MM.1S (cell line): Measurements from ENCODE around the gene CCL15.
"Not testable (repeated sequence)": the region's sequence is repeated elsewhere in the genome, so short reads cannot be mapped to it uniquely, and the experiment has no call there.

Experiments
- DNase-seq: peaks from one replicate; pipeline ENCODE4 v3.0.0-alpha.2; 2015
- H2AFZ ChIP-seq: fragments of 300-600 bp; sonication (generic); 2 replicates; pipeline ENCODE4 v1.6.0; 2016; ENCODE audit warnings: antibody characterized with exemption, low read length
- H3F3A ChIP-seq: fragments of 300-600 bp; sonication (generic); 2 replicates; pipeline ENCODE4 v1.6.1; 2016; ENCODE audit warnings: mild to moderate bottlenecking, antibody characterized with exemption, low read length, moderate library complexity, mixed read lengths; ENCODE audit not compliant: insufficient read depth
- H3K27ac ChIP-seq: fragments of 300-600 bp; sonication (generic); 2 replicates; pipeline ENCODE4 v1.5.1; 2016; ENCODE audit warnings: mild to moderate bottlenecking, low read length
- H3K27me3 ChIP-seq: fragments of 300-600 bp; sonication (generic); replicated peaks from 2 replicates; pipeline ENCODE4 v1.6.0; 2016; ENCODE audit warnings: low read length; ENCODE audit not compliant: insufficient read depth
- H3K36me3 ChIP-seq: fragments of 300-600 bp; sonication (generic); replicated peaks from 2 replicates; pipeline ENCODE4 v1.6.1; 2016; ENCODE audit warnings: mild to moderate bottlenecking, low read length, mixed read lengths; ENCODE audit not compliant: insufficient read depth
- H3K4me1 ChIP-seq: fragments of 300-600 bp; sonication (generic); 2 replicates; pipeline ENCODE4 v1.6.1; 2016; ENCODE audit warnings: low read length, mixed read lengths
- H3K4me2 ChIP-seq: fragments of 300-600 bp; sonication (generic); 2 replicates; pipeline ENCODE4 v1.6.0; 2016; ENCODE audit warnings: low read depth, low read length
- H3K4me3 ChIP-seq: fragments of 300-600 bp; sonication (generic); 2 replicates; pipeline ENCODE4 v1.5.1; 2016; ENCODE audit warnings: low read length, mixed read lengths
- H3K79me2 ChIP-seq: fragments of 300-600 bp; sonication (generic); 2 replicates; pipeline ENCODE4 v1.6.1; 2016; ENCODE audit warnings: mixed run types, low read length, mixed read lengths
- H3K9ac ChIP-seq: fragments of 300-600 bp; sonication (generic); 2 replicates; pipeline ENCODE4 v1.6.1; 2016; ENCODE audit warnings: low read length, mixed read lengths
- H3K9me2 ChIP-seq: fragments of 300-600 bp; sonication (generic); replicated peaks from 2 replicates; pipeline ENCODE4 v1.6.1; 2016; ENCODE audit warnings: mild to moderate bottlenecking, low read length, mixed read lengths; ENCODE audit not compliant: insufficient read depth
- H3K9me3 ChIP-seq: fragments of 300-600 bp; sonication (generic); replicated peaks from 2 replicates; pipeline ENCODE4 v1.6.1; 2016; ENCODE audit warnings: mild to moderate bottlenecking, low read length, mixed read lengths; ENCODE audit not compliant: insufficient read depth
- H4K20me1 ChIP-seq: fragments of 300-600 bp; sonication (generic); 2 replicates; pipeline ENCODE4 v1.6.1; 2016; ENCODE audit warnings: mild to moderate bottlenecking, low read length, moderate library complexity, mixed read lengths; ENCODE audit not compliant: insufficient read depth
- CTCF ChIP-seq: fragments of 300-600 bp; sonication (generic); IDR thresholded peaks from 2 replicates; pipeline ENCODE4 v1.5.1; 2016; ENCODE audit warnings: antibody characterized with exemption, low read length, mixed read lengths
- EZH2 ChIP-seq: fragments of 300-600 bp; sonication (generic); optimal IDR thresholded peaks from 2 replicates; pipeline ENCODE3; 2017; ENCODE audit warnings: low read depth, mild to moderate bottlenecking, antibody characterized with exemption, low read length, mixed read lengths
- EZH2phosphoT487 ChIP-seq: fragments of 300-600 bp; sonication (generic); IDR thresholded peaks from 2 replicates; pipeline ENCODE4 v1.6.1; 2018; ENCODE audit warnings: antibody characterized with exemption, low read length

CCL15 gene

GRCh38 chr17:35998756-35999155 lies 2.6 kb downstream of the CCL15 start:
- H3K4me3 ChIP-seq, result no peak overlapping the region
- no peaks in the 10 kb centered on the region for H3K36me3 ChIP-seq
- no peaks in the 10 kb centered on the region for H3K27me3 ChIP-seq
- peaks cover 12% of the 10 kb centered on the region for H3K4me1 ChIP-seq
- no peaks in the 10 kb centered on the region for H3F3A ChIP-seq
- no peaks in the 10 kb centered on the region for H3K79me2 ChIP-seq
- peak overlapping the region; percentile 67; the same call in 1 of the 2 replicates for H3K4me2 ChIP-seq
- no peak overlapping the region; the same call in 1 of the 2 replicates for H3K27ac ChIP-seq
- no peaks in the 10 kb centered on the region for H4K20me1 ChIP-seq
- peak overlapping the region; percentile 81; the same call in 1 of the 2 replicates for H2AFZ ChIP-seq
- no peak overlapping the region for H3K9ac ChIP-seq
- no peaks in the 10 kb centered on the region for H3K9me3 ChIP-seq
- no peak for DNase-seq
- TF ChIP-seq EZH2phosphoT487 (no peak), CTCF (no peak), EZH2 (no peak)
- H3K9me2 ChIP-seq, result no peaks in the 10 kb centered on the region

GRCh38 chr17:35998018-35998545 lies 3.3 kb downstream of the CCL15 start:
- Histone ChIP-seq H3K9ac (peak overlapping the region; percentile 21; the same call in 1 of the 2 replicates), H3K27ac (peak overlapping the region; percentile 37; the same call in 1 of the 2 replicates), H3K79me2 (no peaks in the 10 kb centered on the region), H4K20me1 (no peaks in the 10 kb centered on the region), H3K4me3 (peak overlapping the region; percentile 32), H3K9me2 (no peaks in the 10 kb centered on the region), H2AFZ (peak overlapping the region; percentile 81), H3K27me3 (no peaks in the 10 kb centered on the region), H3K4me2 (peak overlapping the region; percentile 67), H3K36me3 (no peaks in the 10 kb centered on the region), H3K9me3 (no peaks in the 10 kb centered on the region), H3K4me1 (peaks cover 12% of the 10 kb centered on the region), H3F3A (no peaks in the 10 kb centered on the region)
- peak; percentile 56 for DNase-seq
- TF ChIP-seq EZH2phosphoT487, result no peak
- no peak for TF ChIP-seq EZH2
- no peak for TF ChIP-seq CTCF

GRCh38 chr17:35995346-35995745 lies 6.0 kb downstream of the CCL15 start:
- not testable (repeated sequence) for H3K4me2 ChIP-seq, H3K27me3 ChIP-seq, H3F3A ChIP-seq, H3K9me3 ChIP-seq, H3K27ac ChIP-seq, DNase-seq, H3K9me2 ChIP-seq, H3K9ac ChIP-seq, H2AFZ ChIP-seq, H4K20me1 ChIP-seq, H3K4me3 ChIP-seq, H3K36me3 ChIP-seq, H3K79me2 ChIP-seq
- H3K4me1 ChIP-seq, result peaks cover 15% of the 10 kb centered on the region

GRCh38 chr17:35991075-35991474 lies 10.3 kb downstream of the CCL15 start:
- H3F3A ChIP-seq, result no peaks in the 10 kb centered on the region
- H2AFZ ChIP-seq, result no peak overlapping the region
- H3K9ac ChIP-seq, result no peak overlapping the region
- peaks cover 3% of the 10 kb centered on the region for H3K4me1 ChIP-seq
- no peak overlapping the region for H3K4me3 ChIP-seq
- no peak overlapping the region; the same call in 1 of the 2 replicates for H3K27ac ChIP-seq
- H3K9me2 ChIP-seq, result no peaks in the 10 kb centered on the region
- no peaks in the 10 kb centered on the region for H3K79me2 ChIP-seq
- H3K27me3 ChIP-seq, result no peaks in the 10 kb centered on the region
- peak; percentile 16 for DNase-seq
- no peaks in the 10 kb centered on the region for H3K36me3 ChIP-seq
- no peak overlapping the region for H3K4me2 ChIP-seq
- no peaks in the 10 kb centered on the region for H3K9me3 ChIP-seq
- no peaks in the 10 kb centered on the region for H4K20me1 ChIP-seq
- TF ChIP-seq CTCF (no peak), EZH2 (no peak), EZH2phosphoT487 (no peak)
